ENCODE measurements around the gene MMP25. TPM values are rescaled to one million over a fixed set of nuclear protein-coding genes. Genes with fewer than 3 reads are reported as not detected.

The MMP25 gene
- total and polyA plus RNA-seq, 10 of the 15 experiments (the other 5 are each of a cell fraction or from before 2014, with no cell fraction given) = 0.03 to 0.36 (median 0.13) TPM; not detected in 1

DNA sequence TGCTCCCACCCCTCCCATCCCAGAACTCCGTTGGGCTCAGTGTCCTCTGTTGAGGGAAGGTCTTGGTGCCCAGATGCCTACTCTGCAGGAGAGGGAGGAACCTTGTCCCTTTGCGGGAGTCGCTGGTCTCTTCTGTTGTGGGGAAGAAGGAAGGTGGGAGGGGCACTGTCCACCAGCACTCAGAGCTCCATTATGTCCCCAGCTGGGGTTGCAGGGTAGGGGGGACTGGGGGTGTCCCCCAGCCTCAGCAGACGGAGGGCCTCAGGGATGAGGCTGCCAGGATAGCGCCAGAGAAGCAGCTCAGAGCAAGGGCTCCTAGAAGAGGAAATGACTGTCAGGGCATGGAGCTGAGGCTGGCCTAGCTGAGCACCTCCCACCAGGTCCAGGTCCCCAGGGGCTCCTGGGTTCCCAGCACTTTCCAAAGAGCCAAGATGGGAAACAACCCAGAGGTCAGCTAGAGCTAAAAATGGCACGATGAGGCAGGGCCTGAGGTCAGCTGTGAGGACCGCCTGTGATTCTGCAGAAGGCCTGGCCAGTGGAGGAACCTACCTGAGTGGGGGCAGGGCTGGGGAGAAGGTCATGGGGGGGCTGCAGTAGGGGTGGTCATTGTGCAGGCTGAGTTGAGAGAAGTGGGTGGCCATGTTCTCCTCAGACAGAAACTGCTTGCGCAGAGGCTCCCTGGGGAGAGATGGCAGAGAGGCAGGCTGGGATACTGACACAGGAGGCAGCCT is 23.5 kb upstream of the MMP25 start (continued):
- TF ChIP-seq, protein P1, sequence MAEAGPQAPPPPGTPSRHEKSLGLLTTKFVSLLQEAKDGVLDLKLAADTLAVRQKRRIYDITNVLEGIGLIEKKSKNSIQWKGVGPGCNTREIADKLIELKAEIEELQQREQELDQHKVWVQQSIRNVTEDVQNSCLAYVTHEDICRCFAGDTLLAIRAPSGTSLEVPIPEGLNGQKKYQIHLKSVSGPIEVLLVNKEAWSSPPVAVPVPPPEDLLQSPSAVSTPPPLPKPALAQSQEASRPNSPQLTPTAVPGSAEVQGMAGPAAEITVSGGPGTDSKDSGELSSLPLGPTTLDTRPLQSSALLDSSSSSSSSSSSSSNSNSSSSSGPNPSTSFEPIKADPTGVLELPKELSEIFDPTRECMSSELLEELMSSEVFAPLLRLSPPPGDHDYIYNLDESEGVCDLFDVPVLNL (IDR thresholded peaks at IDR 0.05; ENCODE audit: low read depth, low read length) = no peak
- TF ChIP-seq CREB1 (IDR thresholded peaks at IDR 0.05; ENCODE audit: low read depth) (no peak), HSF1 (IDR thresholded peaks at IDR 0.05; ENCODE audit: low read depth, low read length) (no peak), RB1 (IDR thresholded peaks at IDR 0.05; ENCODE audit: borderline replicate concordance) (no peak)

GRCh38 chr16:3023415-3023668 is 23.0 kb upstream of the MMP25 start:
- Histone ChIP-seq H3K27me3 (replicated peaks in 1 of 2; ENCODE audit: control insufficient read depth in 2 of 2, insufficient read depth in 2 of 2, low read length in 1 of 2) (no peaks in the 10 kb centered on the region), H4K20me1 (ENCODE audit: control insufficient read depth, insufficient read depth) (no peaks in the 10 kb centered on the region), H3K9ac (ENCODE audit: control insufficient read depth, insufficient read depth, low read length) (peak overlapping the region; percentile 81; the same call in 1 of the 2 replicates), H3K4me3 (peak overlapping the region; percentile 87), H3K79me2 (ENCODE audit: control insufficient read depth, insufficient read depth, low read length) (no peaks in the 10 kb centered on the region), H3K36me3 (ENCODE audit: control insufficient read depth in 2 of 2, insufficient read depth in 2 of 2, low read length in 1 of 2) (peaks cover 4 to 7% of the 10 kb centered on the region in 2 experiments; a peak in 3 of 4 replicates), H3K4me2 (ENCODE audit: control insufficient read depth, insufficient read depth) (peak overlapping the region; percentile 83), H3K4me1 (ENCODE audit: control insufficient read depth, insufficient read depth, low read length) (peaks cover 25% of the 10 kb centered on the region), H3K9me3 (replicated peaks; ENCODE audit: control insufficient read depth, insufficient read depth, low read length) (no peaks in the 10 kb centered on the region), H3K27ac (ENCODE audit: control insufficient read depth, insufficient read depth) (no peak overlapping the region), H2AFZ (ENCODE audit: control insufficient read depth, low read depth, low read length) (peak overlapping the region; percentile 94; the same call in 1 of the 2 replicates)
- no TSS peak for BruUV-seq (replicated peaks)
- no peak for TF ChIP-seq TCF3 (IDR thresholded peaks at IDR 0.05; ENCODE audit: borderline replicate concordance, insufficient read depth, low read depth, low read length)
- no peak for TF ChIP-seq POU2F2 (IDR thresholded peaks at IDR 0.05; ENCODE audit: borderline replicate concordance, low read depth, low read length)
- TF ChIP-seq SIX5 (IDR thresholded peaks at IDR 0.05; ENCODE audit: low read depth, low read length, severe bottlenecking) = no peak
- no peak for TF ChIP-seq YBX1 (IDR thresholded peaks at IDR 0.05)
- TF ChIP-seq CHD4 (IDR thresholded peaks at IDR 0.05) = no peak
- TF ChIP-seq MEF2B (IDR thresholded peaks at IDR 0.05; ENCODE audit: partially characterized antibody, poor library complexity, severe bottlenecking) = peak; percentile 7
- TF ChIP-seq SUZ12 (IDR thresholded peaks at IDR 0.05; ENCODE audit: unreplicated experiment) = no peak
- no peak for TF ChIP-seq MTA2 (IDR thresholded peaks at IDR 0.05; ENCODE audit: low read depth)
- TF ChIP-seq FOXK2 (IDR thresholded peaks at IDR 0.05) = no peak
- no peak for TF ChIP-seq PAX8 (IDR thresholded peaks at IDR 0.05)
- TF ChIP-seq, protein P2, sequence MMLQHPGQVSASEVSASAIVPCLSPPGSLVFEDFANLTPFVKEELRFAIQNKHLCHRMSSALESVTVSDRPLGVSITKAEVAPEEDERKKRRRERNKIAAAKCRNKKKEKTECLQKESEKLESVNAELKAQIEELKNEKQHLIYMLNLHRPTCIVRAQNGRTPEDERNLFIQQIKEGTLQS (IDR thresholded peaks at IDR 0.05; ENCODE audit: borderline replicate concordance, extremely low read depth, low read depth, low read length) = no peak
- TF ChIP-seq NFYB (IDR thresholded peaks at IDR 0.05; ENCODE audit: insufficient read depth, low read depth, low read length) = peak; percentile 48; the same call in 1 of the 2 replicates
- no peak for TF ChIP-seq TCF7 (IDR thresholded peaks at IDR 0.05; ENCODE audit: borderline replicate concordance)
- no peak for TF ChIP-seq YY1 (IDR thresholded peaks at IDR 0.05; ENCODE audit: low read depth, low read length)
- TF ChIP-seq RELB (IDR thresholded peaks at IDR 0.05; ENCODE audit: low read depth) = no peak
- ChIA-PET POLR2A (interaction anchor here (0.5 to 2.4 kb wide), 6 partner anchors 17 to 550 kb away, joined by 3 to 7 read pairs (median 4); partner anchors contain the start of gene ZNF213), SMC1A (ENCODE audit: uncharacterized antibody, unreplicated experiment) (interaction anchor here (0.9 to 10.1 kb wide), 3 partner anchors 8 to 106 kb away, joined by 4 to 91 read pairs (median 6); no protein-coding TSS in a partner anchor), CTCF (interaction anchor here (0.9 to 18.2 kb wide), 8 partner anchors 9 to 184 kb away, joined by 3 to 421 read pairs (median 6); no protein-coding TSS in a partner anchor), RAD21 (ENCODE audit: unreplicated experiment) (interaction anchor here (1.2 to 4.4 kb wide), 3 partner anchors 8 to 19 kb away, joined by 4 to 34 read pairs (median 7); no protein-coding TSS in a partner anchor)
- intact Hi-C loops (cut with micrococcal nuclease; ENCODE audit: unreplicated experiment) (no loop called here), in situ Hi-C loops (cut with MboI) (no loop called here)
- DNase-seq (ENCODE audit: low read depth, low spot score) = no peak
- FAIRE-seq = no peak
- 6% methylated on average over 6 of the region's 6 CpGs for WGBS (ENCODE audit: insufficient coverage, insufficient replicate concordance, low lambda C conversion rate, missing lambda C conversion rate)
- no peak for ATAC-seq
